K562 (cell line): ENCODE results near the gene ZBTB22. TPM values are rescaled to one million over a fixed set of nuclear protein-coding genes. Genes with fewer than 3 reads are reported as not detected.

Source experiments
- CBFA2T3 ChIP-seq: fragments of 450-650 bp; IDR thresholded peaks from 2 replicates; pipeline ENCODE4 v1.6.1; 2017
- HNRNPH1 ChIP-seq: fragments of 200-400 bp; formaldehyde crosslinking; optimal IDR thresholded peaks from 2 replicates; pipeline ENCODE3; 2017; ENCODE audit warnings: low read depth, mild to moderate bottlenecking, low read length, moderate library complexity
- HOXB6 ChIP-seq: fragments of 250-450 bp; sonication (Bioruptor Pico); IDR thresholded peaks from 2 replicates; pipeline ENCODE4 v1.5.1; 2022; ENCODE audit warnings: mild to moderate bottlenecking, borderline replicate concordance
- RBM15 ChIP-seq: fragments of 200-400 bp; formaldehyde crosslinking; IDR thresholded peaks from 2 replicates; pipeline ENCODE4 v1.6.1; 2018; ENCODE audit warnings: mild to moderate bottlenecking, low read length, moderate library complexity; ENCODE audit not compliant: insufficient read depth
- TAF1 ChIP-seq: IDR thresholded peaks from 2 replicates; pipeline ENCODE4 v1.6.1; 2011; ENCODE audit warnings: mild to moderate bottlenecking, low read length, moderate library complexity; ENCODE audit not compliant: insufficient read depth, control insufficient read depth, severe bottlenecking; ENCODE audit errors: extremely low read depth
- ZFP30 ChIP-seq: fragments of 250-450 bp; sonication (Bioruptor Pico); IDR thresholded peaks from 2 replicates; pipeline ENCODE4 v1.8.0; 2022; ENCODE audit warnings: moderate library complexity, mild to moderate bottlenecking, inconsistent platforms, borderline replicate concordance
- polyA plus RNA-seq, 8 experiments: library from polyadenylated mRNA; depleted of rRNA in 4 of 8; stranded (reverse) in 5 of 8; unstranded in 3 of 8; fragments of >200 nt; fragmentation: Nextera tagmentation in 2 of 8; fragmentation: Illumina TruSeq in 1 of 8; extraction: Ambion mirVana in 2 of 8; extraction: Trizol in 1 of 8; gene quantifications; 2 replicates each; pipeline versions ENCODE4 v1.2.1 to v1.2.3, GENCODE V29; 2011 to 2014; ENCODE audit warnings: inconsistent platforms in 1 of 8, missing spikeins in 1 of 8
- total RNA-seq, 7 experiments: library from RNA; depleted of rRNA in 6 of 7; stranded (reverse); fragments of >200 nt in 6 of 7; fragmentation: Illumina TruSeq in 2 of 7; extraction: Trizol in 2 of 7; gene quantifications; 2 replicates each; pipeline versions ENCODE4 v1.2.1 to v1.2.3, GENCODE V29; 2011 to 2021; ENCODE audit warnings: low replicate concordance in 1 of 7
- TF ChIP-seq, protein P1 (sequence below): fragments of 150-350 bp; conservative IDR thresholded peaks from 2 replicates; pipeline ENCODE4 v1.6.1; 2014; ENCODE audit warnings: low read length
- TF ChIP-seq, protein P2 (sequence below): fragments of 250-450 bp; sonication (Bioruptor Pico); IDR thresholded peaks from 2 replicates; pipeline ENCODE4 v1.5.0; 2021; ENCODE audit warnings: mild to moderate bottlenecking, moderate library complexity
- TF ChIP-seq, protein P3 (sequence below), 2 experiments: fragments of 450-650 bp in 1 of 2; IDR thresholded peaks; 2 replicates each; pipeline ENCODE4 v1.6.1; 2011 to 2017; ENCODE audit warnings: low read depth in 2 of 2, antibody characterized with exemption in 1 of 2, borderline replicate concordance in 1 of 2, low read length in 1 of 2, mild to moderate bottlenecking in 1 of 2, mixed read lengths in 1 of 2; ENCODE audit not compliant: control insufficient read depth in 1 of 2

The ZBTB22 gene
- total and polyA plus RNA-seq, 9 of the 15 experiments (the other 6 are each of a cell fraction or from before 2014, with no cell fraction given), result 0.21 to 11.9 (median 7.1) TPM

DNA sequence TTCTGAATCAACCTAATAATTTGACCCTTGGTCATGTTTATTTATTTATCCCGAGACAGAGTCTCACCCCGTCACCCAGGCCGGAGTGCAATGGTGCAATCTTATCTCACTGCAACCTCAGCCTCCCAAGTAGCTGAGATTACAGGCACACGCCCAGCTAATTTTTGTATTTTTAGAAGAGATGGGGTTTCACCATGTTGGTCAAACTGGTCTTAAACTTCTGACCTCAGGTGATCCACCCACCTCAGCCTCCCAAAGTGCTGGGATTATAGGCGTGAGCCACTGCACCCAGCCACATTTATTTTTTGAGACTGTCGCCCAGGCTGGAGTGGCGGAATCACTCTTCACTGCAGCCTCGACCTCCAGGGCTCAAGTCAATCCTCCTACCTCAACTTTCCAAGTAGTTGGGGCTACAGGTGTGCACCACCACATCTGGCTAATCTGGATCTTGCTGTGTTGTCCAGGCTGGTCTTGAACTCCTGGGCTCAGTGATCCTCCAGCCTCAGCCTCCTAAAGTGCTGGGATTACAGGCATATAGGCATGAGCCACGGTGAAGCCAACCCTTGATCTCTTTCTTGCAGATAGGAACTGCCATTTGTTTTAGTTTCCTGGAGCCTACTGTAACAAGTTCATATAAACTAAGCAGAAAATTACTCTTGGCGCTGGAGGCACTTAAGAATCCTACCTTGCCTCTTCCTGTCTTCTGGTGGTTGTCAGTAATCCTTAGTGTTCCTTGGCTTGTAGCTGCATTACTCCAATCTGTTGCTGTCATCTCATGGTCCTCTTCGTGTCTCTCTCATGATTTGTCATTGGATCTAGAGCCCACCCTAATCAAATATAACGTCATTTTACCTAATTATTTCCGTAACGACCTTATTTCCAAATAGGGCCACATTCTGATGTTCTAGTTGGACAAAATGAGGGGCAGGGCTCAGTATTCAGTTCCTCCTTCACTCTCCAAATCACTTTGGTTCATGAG is 43.3 kb downstream of the ZBTB22 start (continued):
- TF ChIP-seq, protein P1, sequence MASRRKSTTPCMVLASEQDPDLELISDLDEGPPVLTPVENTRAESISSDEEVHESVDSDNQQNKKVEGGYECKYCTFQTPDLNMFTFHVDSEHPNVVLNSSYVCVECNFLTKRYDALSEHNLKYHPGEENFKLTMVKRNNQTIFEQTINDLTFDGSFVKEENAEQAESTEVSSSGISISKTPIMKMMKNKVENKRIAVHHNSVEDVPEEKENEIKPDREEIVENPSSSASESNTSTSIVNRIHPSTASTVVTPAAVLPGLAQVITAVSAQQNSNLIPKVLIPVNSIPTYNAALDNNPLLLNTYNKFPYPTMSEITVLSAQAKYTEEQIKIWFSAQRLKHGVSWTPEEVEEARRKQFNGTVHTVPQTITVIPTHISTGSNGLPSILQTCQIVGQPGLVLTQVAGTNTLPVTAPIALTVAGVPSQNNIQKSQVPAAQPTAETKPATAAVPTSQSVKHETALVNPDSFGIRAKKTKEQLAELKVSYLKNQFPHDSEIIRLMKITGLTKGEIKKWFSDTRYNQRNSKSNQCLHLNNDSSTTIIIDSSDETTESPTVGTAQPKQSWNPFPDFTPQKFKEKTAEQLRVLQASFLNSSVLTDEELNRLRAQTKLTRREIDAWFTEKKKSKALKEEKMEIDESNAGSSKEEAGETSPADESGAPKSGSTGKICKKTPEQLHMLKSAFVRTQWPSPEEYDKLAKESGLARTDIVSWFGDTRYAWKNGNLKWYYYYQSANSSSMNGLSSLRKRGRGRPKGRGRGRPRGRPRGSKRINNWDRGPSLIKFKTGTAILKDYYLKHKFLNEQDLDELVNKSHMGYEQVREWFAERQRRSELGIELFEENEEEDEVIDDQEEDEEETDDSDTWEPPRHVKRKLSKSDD, result no peak
- no peak for TF ChIP-seq HOXB6 (CRISPR knock-in tag)
- TF ChIP-seq HNRNPH1, result no peak
- TF ChIP-seq CBFA2T3, result 0 out of 2 replicates have a peak, but pooled peaks have one; percentile 27
- no peak for TF ChIP-seq TAF1
- TF ChIP-seq ZFP30 (CRISPR knock-in tag), result no peak
- TF ChIP-seq, protein P2, sequence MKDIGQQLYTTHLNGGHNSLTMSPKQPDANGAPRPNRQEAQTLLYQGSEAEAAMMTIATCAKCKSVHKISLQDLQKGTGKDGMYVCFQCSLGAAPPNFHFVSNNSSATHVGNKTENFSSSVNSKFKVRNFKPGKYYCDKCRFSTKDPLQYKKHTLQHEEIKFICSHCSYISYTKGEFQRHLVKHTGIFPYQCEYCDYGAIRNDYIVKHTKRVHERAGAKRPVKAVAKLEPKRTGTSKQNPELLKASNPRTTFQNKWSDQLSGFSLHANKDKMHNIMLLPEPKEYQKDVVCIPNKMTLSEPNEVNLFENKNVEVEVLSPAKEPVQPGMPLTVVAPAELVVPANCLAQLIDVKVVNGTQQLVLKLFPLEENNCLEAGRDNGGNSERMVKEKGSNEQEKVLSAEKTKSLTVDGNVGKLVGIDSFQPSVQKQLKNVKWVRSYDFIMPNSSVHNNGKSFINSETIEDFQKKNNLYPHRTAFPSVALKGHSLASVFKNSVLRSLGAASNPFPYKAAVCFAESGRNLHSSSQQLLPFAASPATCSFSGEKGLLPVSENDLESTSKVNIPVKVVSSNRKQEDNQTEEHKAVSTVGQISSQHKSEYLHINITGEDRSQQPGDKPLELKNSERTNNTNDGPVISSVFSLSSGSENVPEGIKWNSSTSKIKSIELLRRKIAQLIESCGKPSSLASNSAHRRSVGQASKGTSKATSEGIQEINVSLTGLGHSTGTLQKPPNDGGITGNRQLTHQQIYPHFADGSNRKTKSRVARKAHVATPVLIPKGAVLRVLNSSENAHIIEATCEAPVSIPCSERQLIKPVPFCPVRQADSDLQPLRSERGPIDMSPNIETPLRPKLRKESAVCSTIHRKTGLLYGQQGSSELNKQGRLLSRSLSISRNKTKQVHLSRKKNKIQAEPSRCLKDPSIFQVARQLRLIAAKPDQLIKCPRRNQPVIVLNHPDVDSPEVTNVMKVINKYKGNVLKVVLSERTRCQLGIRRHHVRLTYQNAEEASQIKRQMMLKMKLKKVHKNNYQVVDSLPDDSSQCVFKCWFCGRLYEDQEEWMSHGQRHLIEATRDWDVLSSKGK, result no peak
- TF ChIP-seq, protein P3, sequence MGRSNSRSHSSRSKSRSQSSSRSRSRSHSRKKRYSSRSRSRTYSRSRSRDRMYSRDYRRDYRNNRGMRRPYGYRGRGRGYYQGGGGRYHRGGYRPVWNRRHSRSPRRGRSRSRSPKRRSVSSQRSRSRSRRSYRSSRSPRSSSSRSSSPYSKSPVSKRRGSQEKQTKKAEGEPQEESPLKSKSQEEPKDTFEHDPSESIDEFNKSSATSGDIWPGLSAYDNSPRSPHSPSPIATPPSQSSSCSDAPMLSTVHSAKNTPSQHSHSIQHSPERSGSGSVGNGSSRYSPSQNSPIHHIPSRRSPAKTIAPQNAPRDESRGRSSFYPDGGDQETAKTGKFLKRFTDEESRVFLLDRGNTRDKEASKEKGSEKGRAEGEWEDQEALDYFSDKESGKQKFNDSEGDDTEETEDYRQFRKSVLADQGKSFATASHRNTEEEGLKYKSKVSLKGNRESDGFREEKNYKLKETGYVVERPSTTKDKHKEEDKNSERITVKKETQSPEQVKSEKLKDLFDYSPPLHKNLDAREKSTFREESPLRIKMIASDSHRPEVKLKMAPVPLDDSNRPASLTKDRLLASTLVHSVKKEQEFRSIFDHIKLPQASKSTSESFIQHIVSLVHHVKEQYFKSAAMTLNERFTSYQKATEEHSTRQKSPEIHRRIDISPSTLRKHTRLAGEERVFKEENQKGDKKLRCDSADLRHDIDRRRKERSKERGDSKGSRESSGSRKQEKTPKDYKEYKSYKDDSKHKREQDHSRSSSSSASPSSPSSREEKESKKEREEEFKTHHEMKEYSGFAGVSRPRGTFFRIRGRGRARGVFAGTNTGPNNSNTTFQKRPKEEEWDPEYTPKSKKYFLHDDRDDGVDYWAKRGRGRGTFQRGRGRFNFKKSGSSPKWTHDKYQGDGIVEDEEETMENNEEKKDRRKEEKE (IDR thresholded peaks at IDR 0.05; ENCODE audit: borderline replicate concordance in 1 of 2, control insufficient read depth in 1 of 2, low read depth in 2 of 2, low read length in 1 of 2), result no peak
- TF ChIP-seq RBM15, result no peak
